Ovary (tissue), 3 donors: ENCODE data around the gene BIN2.

Experiments used
- CTCF ChIP-seq, 3 donors: fragments of 450-650 bp in 2 of 3; fragments of 200-600 bp in 1 of 3; IDR thresholded peaks; one replicate each; pipeline versions ENCODE4 v1.5.1 to v1.8.0; 2016 to 2022; ENCODE audit warnings: antibody characterized with exemption in 3 of 3, mild to moderate bottlenecking in 1 of 3
- EP300 ChIP-seq: sonication (generic); formaldehyde crosslinking; IDR thresholded peaks from one replicate; pipeline ENCODE4 v1.6.1; 2017; ENCODE audit warnings: antibody characterized with exemption
- donor health status: DM: no; HTN: no; CAD: no.

GRCh38 chr12:51372021-51372420 lies 48.0 kb upstream of the BIN2 start:
- TF ChIP-seq CTCF (IDR thresholded peaks at IDR 0.05) (no peak), EP300 (no peak)
